Smooth muscle cell (in vitro differentiated cells): ENCODE data around the gene ZCCHC17. TPM values are rescaled to one million over a fixed set of nuclear protein-coding genes. Genes with fewer than 3 reads are reported as not detected.

ENCODE experiments used
- DNase-seq: peaks from one replicate; lab custom pipeline; 2025; ENCODE audit not compliant: unreplicated experiment; lab: John Stamatoyannopoulos, UW
- H2AFZ ChIP-seq: fragments of 200-600 bp; sonication (generic); 2 replicates; pipeline ENCODE4 v1.6.0; 2016; ENCODE audit warnings: antibody characterized with exemption, low read depth, mild to moderate bottlenecking
- H3F3A ChIP-seq: fragments of 200-600 bp; sonication (generic); 2 replicates; pipeline ENCODE4 v1.6.0; 2017; ENCODE audit warnings: antibody characterized with exemption, low read depth
- H3K27ac ChIP-seq: fragments of 200-600 bp; sonication (generic); 2 replicates; pipeline ENCODE4 v1.5.1; 2016; ENCODE audit warnings: low read depth, mild to moderate bottlenecking
- H3K27me3 ChIP-seq: fragments of 200-600 bp; sonication (generic); 2 replicates; pipeline ENCODE4 v1.6.1; 2016; ENCODE audit warnings: low read depth, mild to moderate bottlenecking
- H3K36me3 ChIP-seq: fragments of 200-600 bp; sonication (generic); 2 replicates; pipeline ENCODE4 v1.5.1; 2016; ENCODE audit warnings: low read depth
- H3K4me1 ChIP-seq: fragments of 200-600 bp; sonication (generic); 2 replicates; pipeline ENCODE4 v1.5.1; 2016; ENCODE audit warnings: low read depth
- H3K4me2 ChIP-seq: fragments of 200-600 bp; sonication (generic); 2 replicates; pipeline ENCODE4 v1.6.0; 2016; ENCODE audit warnings: mild to moderate bottlenecking
- H3K4me3 ChIP-seq: fragments of 200-600 bp; sonication (generic); 2 replicates; pipeline ENCODE4 v1.5.1; 2016; ENCODE audit warnings: mild to moderate bottlenecking
- H3K79me2 ChIP-seq: fragments of 200-600 bp; sonication (generic); 2 replicates; pipeline ENCODE4 v1.6.0; 2016; ENCODE audit warnings: low read depth, mild to moderate bottlenecking
- H3K9ac ChIP-seq: fragments of 200-600 bp; sonication (generic); 2 replicates; pipeline ENCODE4 v1.6.0; 2016; ENCODE audit warnings: low read depth
- H3K9me3 ChIP-seq: fragments of 200-600 bp; sonication (generic); replicated peaks from 2 replicates; pipeline ENCODE4 v1.5.1; 2016; ENCODE audit warnings: low read depth
- H4K20me1 ChIP-seq: fragments of 200-600 bp; sonication (generic); 2 replicates; pipeline ENCODE4 v1.6.0; 2016; ENCODE audit warnings: low read depth
- CTCF ChIP-seq: fragments of 200-600 bp; sonication (generic); IDR thresholded peaks from 2 replicates; pipeline ENCODE4 v1.5.1; 2017; ENCODE audit warnings: borderline replicate concordance, mild to moderate bottlenecking, antibody characterized with exemption; ENCODE audit not compliant: insufficient read depth, poor library complexity, severe bottlenecking
- WGBS: methylation state at CpG from one replicate; pipeline ENCODE4 v1.1.7; 2016; ENCODE audit warnings: low lambda C conversion rate; 5-methylcytosine and 5-hydroxymethylcytosine counted together
- polyA plus RNA-seq: library from polyadenylated mRNA; unstranded; fragments of >200 nt; fragmentation: Nextera tagmentation; extraction: Ambion mirVana; gene quantifications from 2 replicates; pipeline ENCODE4 v1.2.1, GENCODE V29; 2016
- total RNA-seq: library from RNA; depleted of rRNA; stranded (reverse); fragments of >200 nt; gene quantifications from 2 replicates; pipeline ENCODE4 v1.2.3, GENCODE V29; 2014

ZCCHC17 gene
- total and polyA plus RNA-seq, 2 experiments from 2014 or later, result 34.2 to 47.3 TPM

GRCh38 chr1:31308036-31308435 is 11.2 kb downstream of the ZCCHC17 start:
- H3K4me1 ChIP-seq, result no peaks in the 10 kb centered on the region
- H3K9me3 ChIP-seq, result no peaks in the 10 kb centered on the region
- DNase-seq, result no peak
- H2AFZ ChIP-seq, result no peak overlapping the region
- no peaks in the 10 kb centered on the region for H3F3A ChIP-seq
- H3K36me3 ChIP-seq, result peaks cover 18% of the 10 kb centered on the region
- no peak overlapping the region for H3K27ac ChIP-seq
- no peak overlapping the region for H3K4me3 ChIP-seq
- peaks cover 30% of the 10 kb centered on the region for H3K79me2 ChIP-seq
- peaks cover 45% of the 10 kb centered on the region for H4K20me1 ChIP-seq
- H3K9ac ChIP-seq, result no peak overlapping the region
- WGBS, result 0% methylated on average over 1 of the region's 1 CpG
- H3K27me3 ChIP-seq, result no peaks in the 10 kb centered on the region
- H3K4me2 ChIP-seq, result no peak overlapping the region
- TF ChIP-seq CTCF, result no peak

- no peaks in the 10 kb centered on the region for H3K27me3 ChIP-seq
- 87% methylated on average over 4 of the region's 4 CpGs for WGBS
- H3K27ac ChIP-seq, result no peak overlapping the region
- no peak for TF ChIP-seq CTCF
- no peak overlapping the region for H3K4me2 ChIP-seq
- H3K4me1 ChIP-seq, result no peaks in the 10 kb centered on the region
- no peak overlapping the region for H2AFZ ChIP-seq
- no peak for DNase-seq
- no peaks in the 10 kb centered on the region for H3K9me3 ChIP-seq
- no peak overlapping the region for H3K9ac ChIP-seq
- H3K79me2 ChIP-seq, result peaks cover 20% of the 10 kb centered on the region
- peaks cover 41% of the 10 kb centered on the region for H4K20me1 ChIP-seq
- H3F3A ChIP-seq, result no peaks in the 10 kb centered on the region
- H3K4me3 ChIP-seq, result no peak overlapping the region
- peaks cover 22% of the 10 kb centered on the region for H3K36me3 ChIP-seq
These were observed 13.4 kb downstream of the ZCCHC17 start for GRCh38 chr1:31310198-31310597.

- Histone ChIP-seq H3K27ac (no peak overlapping the region), H3K4me1 (no peaks in the 10 kb centered on the region), H2AFZ (no peak overlapping the region), H3K9ac (no peak overlapping the region), H3K4me3 (no peak overlapping the region), H3K36me3 (peaks cover 18% of the 10 kb centered on the region), H3K79me2 (no peaks in the 10 kb centered on the region), H3K27me3 (no peaks in the 10 kb centered on the region), H4K20me1 (no peaks in the 10 kb centered on the region), H3K9me3 (no peaks in the 10 kb centered on the region), H3F3A (no peaks in the 10 kb centered on the region), H3K4me2 (no peak overlapping the region)
- no peak for DNase-seq
- WGBS, result 100% methylated on average over 3 of the region's 3 CpGs
- TF ChIP-seq CTCF, result no peak
These were observed 19.1 kb downstream of the ZCCHC17 start for GRCh38 chr1:31315902-31316301.

- H3K27ac ChIP-seq, result no peak overlapping the region
- H3K27me3 ChIP-seq, result no peaks in the 10 kb centered on the region
- no peak overlapping the region for H2AFZ ChIP-seq
- no peaks in the 10 kb centered on the region for H3K9me3 ChIP-seq
- WGBS, result 89% methylated on average over 1 of the region's 1 CpG
- no peak overlapping the region for H3K9ac ChIP-seq
- DNase-seq, result no peak
- no peaks in the 10 kb centered on the region for H3K4me1 ChIP-seq
- H3K79me2 ChIP-seq, result no peaks in the 10 kb centered on the region
- TF ChIP-seq CTCF, result no peak
- no peaks in the 10 kb centered on the region for H4K20me1 ChIP-seq
- H3K4me3 ChIP-seq, result no peak overlapping the region
- peaks cover 9% of the 10 kb centered on the region for H3K36me3 ChIP-seq
- H3K4me2 ChIP-seq, result no peak overlapping the region
- H3F3A ChIP-seq, result no peaks in the 10 kb centered on the region
These were observed 21.3 kb downstream of the ZCCHC17 start for GRCh38 chr1:31318146-31318545.
